GM18505 (cell line): ENCODE data around the gene PRKCA.
"Not testable (repeated sequence)": the region's sequence is repeated elsewhere in the genome, so short reads cannot be mapped to it uniquely, and the experiment has no call there.

Experiments
- ATAC-seq: cut with Tn5 transposase; IDR thresholded peaks from one replicate; pipeline ENCODE4 v1.9.1; 2021; ENCODE audit not compliant: unreplicated experiment
- POLR2A ChIP-seq: IDR thresholded peaks from 4 replicates; pipeline ENCODE4 v1.6.1; 2011; ENCODE audit warnings: borderline replicate concordance; ENCODE audit not compliant: insufficient read depth, insufficient read length; ENCODE audit errors: extremely low read depth

The PRKCA gene

DNA sequence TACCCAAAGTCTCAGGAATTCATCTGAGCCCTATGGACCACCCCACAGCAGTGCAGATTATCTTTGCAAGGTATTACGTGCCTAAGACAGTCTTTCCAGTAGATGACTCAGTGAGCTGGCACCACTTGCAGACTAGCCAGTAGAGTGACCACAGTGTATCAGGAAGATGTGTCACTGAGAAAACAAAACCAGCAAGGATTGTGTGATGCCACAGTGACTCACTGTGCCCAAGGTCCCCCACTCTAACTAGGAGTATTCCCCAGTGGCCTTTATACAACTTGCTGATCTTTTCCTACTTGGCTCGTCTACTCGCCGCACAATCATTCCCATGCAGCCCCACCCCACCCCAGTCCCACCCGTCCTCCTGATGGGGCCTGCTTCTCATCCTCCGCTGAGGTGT is 26.8 kb upstream of the PRKCA start:
- ATAC-seq, result no peak
- TF ChIP-seq POLR2A, result no peak

DNA sequence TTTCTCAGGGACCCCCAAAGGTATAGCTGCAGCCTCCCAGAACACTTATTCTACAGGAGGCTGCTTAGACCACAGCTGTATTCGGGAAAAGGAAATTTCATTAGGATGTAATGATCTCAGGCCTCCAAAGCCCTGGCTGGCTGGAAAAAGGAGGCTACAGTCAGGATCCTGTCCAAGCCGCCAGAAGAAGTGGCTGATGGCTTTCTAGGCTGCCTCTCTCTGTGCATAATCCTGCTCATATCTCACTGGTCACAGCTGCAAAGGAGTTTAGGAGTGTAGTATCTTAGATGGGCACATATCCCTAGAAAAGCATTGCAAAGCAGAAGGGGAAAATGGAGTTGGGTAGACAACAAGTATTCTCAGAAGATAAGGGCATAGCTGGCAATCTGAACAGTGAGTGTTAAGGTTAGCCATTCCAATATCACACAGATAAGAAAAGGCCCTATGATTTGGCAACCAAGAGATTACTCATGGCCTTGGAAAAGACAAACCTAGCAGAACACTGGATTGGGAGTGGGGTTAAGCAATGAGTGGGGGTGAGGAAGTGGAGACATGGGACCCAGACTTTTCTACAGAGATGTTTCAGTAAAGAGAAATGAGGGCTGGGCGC is 26.0 kb upstream of the PRKCA start:
- ATAC-seq, result no peak
- no peak for TF ChIP-seq POLR2A

DNA sequence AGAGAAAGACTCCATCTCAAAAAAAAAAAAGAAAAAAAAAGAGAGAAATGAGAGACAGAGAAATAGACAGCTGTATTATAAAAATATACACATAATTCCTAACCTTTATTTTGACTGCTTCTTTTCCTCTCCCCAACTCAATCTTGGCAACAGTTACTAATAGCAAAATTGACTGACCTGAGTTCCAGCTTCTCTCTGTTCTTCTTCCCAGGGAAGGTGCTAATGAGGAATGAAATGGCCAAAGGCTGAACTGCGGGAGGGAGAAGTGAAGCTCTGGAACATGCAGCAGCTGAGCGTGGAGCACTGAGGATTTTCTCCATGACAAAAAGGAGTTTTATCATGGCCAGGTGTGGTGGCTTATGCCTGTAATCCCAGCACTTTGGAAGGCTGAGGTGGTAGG is 25.2 kb upstream of the PRKCA start:
- TF ChIP-seq POLR2A, result no peak
- ATAC-seq, result no peak

DNA sequence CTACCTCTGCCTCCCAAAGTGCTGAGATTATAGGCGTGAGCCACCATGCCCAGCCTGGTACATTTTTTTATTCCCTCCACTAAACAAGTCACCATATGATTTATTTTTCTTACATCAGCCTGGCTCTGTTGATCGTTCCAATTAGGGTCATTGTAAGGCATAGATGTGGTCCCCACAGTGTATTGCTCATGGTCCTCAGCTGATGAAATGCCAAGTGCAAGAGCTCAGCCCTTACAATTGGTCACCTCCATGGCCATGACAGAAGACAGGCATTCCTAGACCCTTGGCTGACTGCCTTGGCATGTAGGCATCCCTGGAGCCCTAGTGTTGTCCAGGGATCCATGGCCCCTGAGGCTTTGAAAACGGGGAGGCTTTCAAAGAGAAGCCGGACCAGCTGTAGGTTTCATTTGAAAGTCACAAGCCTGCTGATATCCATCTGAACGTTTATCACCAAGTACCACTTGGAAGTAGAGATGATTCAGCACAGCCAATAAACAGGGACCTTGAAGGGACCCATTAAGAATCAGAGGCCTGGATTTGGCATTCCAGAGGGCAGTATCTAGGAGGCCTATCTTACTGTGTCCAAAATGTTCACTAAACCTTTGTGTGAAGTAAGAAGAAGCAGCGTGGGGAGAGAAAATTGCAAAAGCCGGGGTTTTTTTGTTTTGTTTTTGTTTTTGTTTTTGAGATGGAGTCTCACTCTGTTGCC is 20.6 kb upstream of the PRKCA start:
- ATAC-seq, result no peak
- no peak for TF ChIP-seq POLR2A

DNA sequence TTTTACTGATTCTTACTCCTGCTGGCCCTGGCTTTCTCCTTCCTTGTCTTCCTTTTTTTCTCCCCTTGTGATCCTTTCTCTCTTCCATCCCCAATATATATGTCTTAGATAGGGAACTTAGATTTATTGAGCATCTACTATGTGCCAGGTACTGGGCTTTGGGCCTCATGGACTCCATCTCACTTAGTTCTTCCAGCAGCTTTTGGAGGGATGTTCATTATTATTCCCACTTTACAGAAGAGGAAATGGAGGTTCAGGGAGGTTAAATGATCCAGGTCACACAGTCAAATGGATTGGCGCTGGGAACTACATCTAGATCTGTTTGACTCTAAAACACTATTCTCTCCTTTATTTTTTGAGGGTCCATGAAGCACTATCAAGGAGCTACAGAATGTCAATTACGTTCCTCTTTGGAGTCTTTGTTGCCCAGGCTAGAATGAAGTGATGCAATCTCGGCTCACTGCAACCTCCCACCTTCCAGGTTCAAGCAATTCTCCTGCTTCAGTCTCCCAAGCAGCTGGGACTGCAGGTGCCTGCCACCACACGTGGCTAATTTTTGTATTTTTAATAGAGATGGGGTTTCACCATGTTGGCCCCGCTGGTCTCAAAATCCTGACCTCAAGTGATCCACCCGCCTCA is 19.0 kb upstream of the PRKCA start:
- no peak for TF ChIP-seq POLR2A
- no peak for ATAC-seq

DNA sequence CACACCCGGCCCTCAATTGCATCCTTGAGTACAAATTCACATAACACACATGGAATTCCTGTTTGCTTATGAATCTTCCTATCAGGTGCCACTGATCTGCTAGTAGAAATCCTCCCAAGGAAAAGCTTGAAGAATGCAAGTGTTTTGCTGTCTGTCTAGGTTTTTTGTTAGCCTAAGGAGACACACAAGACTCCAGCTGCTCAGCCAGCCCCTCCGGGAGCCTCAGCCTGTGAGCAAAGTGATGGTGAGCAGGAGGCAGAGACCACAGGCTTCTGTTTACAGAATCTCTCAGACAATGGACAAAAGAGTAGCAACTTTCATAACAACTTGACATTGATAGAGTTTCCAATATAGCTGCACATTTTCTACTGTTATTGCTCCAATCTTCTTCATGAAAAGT is 18.4 kb upstream of the PRKCA start:
- ATAC-seq, result no peak
- no peak for TF ChIP-seq POLR2A

DNA sequence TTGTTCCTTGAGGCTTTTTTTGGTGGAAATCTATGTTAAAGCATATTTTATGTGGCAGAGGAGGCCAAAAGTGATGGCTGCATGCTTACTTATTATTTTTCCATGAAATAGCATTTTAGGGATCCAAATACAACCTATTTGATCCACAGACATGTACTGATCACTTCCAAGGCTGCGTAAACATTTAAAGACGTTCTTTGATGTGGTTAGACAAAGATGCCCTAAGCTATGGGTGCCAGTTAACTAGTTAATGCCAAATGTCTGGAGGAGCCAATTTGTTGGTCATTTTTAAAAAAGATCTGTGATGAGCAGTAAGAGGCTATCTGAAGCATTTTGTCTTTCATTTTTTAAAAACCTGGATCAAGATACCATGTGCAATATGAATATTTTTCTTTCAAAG is 17.3 kb upstream of the PRKCA start:
- ATAC-seq, result no peak
- TF ChIP-seq POLR2A, result no peak

DNA sequence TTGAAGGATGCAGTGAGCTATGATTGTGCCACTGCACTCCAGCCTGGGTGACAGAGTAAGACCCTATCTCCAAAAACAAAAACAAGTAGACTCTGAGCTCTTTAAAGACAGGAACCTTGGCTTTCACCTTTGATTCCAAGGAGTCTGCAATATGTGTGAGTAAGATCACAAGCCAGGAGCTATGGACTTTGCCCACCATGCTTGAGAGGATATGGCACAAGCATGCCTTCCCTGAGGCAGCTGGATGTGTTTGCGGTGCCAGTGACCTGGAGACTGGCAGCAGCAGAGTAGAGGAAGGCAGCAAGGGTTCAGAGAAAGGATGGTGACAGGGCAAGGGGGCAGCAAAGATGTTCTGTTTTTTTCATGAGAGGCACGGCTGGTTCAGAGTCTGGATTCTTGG is 14.5 kb upstream of the PRKCA start:
- no peak for ATAC-seq

DNA sequence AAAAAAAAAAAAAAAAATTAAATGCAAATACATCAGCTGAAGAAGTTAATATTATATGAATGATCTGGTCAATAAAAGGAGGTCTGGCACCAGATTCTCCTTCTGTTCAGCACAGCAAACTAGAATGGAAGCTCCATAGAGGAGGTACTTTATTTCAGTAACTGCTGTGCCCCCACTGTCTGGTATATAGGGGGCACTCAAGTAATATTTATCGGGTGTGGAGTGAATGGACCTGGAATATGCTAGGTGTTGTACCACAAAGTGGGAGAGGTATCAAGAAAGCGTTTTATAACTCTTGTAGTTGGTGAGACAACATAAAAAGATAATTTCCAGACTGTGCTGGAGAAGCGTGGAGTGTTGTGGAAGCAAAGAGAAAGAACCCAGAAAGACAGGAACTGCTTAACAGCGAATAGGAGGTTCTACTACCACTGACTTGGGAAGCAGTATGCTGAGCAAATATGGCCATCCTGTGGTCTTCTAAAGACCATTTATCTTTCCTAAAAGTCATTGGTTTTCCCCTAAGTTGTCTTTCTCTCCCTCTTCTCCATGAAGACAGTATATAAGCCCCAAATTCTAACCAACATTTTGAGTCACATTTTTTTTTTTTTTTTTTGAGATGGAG is 12.2 kb upstream of the PRKCA start:
- no peak for ATAC-seq
- no peak for TF ChIP-seq POLR2A

More for the DNA sequence above, 14.5 kb upstream of the PRKCA start:
- no peak for TF ChIP-seq POLR2A

DNA sequence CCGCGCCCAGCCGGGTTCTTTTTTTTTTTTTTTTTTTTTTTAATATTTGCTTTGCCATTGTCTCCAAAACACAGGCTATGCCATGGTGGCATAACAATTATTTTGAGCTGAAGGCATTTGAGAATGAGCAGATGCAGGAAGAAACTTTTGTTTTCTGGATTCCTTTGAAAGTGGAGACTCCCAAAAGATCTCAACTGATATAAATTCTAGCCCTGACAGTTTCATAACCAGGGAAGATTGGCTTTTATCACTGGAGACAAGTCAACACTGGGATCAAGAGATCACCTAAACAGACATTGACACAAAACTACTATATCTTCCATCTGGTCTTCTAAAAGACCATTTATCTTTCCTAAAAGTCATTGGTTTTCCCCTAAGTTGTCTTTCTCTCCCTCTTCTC is 10.1 kb upstream of the PRKCA start:
- TF ChIP-seq POLR2A, result no peak
- no peak for ATAC-seq

DNA sequence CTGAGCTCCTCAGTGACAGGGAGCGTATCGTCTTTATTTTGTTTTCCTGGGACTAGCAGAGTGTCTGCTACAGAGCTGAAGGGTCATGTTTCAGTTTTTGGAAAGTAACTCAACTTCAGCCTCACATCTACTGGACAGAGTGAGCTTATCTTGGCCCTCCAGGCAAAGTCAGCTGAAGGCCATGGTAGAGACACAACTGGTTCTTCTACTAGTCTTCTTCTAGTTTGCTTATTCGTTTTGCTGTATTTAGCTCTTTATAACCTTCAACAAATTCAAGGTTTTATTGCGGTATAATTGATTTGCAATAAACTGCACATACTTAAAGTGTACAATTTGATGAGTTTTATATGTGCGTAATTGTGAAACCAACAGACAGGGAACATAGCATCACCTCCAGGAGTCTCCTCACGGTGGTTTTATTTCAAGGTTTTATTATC is 6.1 kb upstream of the PRKCA start:
- no peak for TF ChIP-seq POLR2A
- ATAC-seq, result no peak

DNA sequence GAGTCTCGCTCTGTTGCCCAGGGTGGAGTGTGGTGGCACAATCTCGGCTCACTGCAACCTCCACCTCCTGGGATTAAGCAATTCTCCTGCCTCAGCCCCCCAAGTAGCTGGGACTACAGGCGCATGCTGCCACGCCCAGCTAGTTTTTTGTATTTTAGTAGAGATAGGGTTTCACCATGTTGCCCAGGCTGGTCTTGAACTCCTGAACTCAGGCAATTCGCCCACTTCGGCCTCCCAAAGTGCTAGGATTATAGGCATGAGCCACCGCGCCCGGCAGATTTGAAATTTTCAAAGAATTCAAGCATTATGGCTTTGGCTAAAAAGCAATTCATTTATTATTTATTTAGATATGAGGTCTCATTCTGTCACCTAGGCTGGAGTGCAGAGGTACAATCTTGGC is 5.0 kb upstream of the PRKCA start:
- not testable (repeated sequence) for ATAC-seq

DNA sequence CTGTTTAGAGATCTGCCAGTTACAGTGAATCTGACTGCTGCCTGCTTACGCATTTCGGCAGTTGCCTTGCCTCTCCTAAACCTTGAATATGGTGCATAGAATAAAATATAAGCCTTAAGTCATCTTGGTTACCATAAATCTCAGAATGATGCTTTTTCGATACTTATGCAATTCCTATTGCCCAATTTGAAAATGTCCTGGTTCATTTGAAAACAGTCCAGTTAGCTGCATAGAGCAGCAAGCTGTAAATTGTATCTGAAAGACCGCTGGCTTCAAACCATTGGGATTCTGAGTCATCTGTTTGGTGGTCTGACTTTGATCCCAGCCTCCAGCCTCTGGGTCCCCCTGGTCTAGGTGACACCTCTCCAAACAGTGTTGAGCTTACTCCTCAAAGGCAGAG is 2.7 kb upstream of the PRKCA start:
- no peak for TF ChIP-seq POLR2A
- ATAC-seq, result no peak

DNA sequence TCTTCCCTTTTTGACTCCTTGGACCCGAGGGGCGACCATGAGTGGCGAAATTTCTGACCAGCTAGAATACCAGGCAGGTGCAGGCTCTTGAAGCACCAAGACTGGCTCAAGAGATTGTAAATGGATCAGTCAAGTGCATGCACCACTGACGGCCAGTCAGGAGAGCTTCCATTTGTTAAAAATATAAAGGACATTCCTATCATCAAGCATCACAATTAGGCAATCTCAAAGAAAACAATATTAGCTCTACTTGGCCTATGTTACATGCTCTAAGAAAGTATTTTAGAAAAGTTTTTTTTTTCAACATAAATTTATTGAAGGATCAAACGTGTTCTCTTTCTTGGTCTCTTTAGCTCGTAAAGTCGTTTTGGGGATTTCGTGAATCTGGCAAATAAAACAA is 1.5 kb upstream of the PRKCA start:
- no peak for TF ChIP-seq POLR2A
- ATAC-seq, result no peak
